Measurements from ENCODE around the gene SV2C. TPM values are rescaled to one million over a fixed set of nuclear protein-coding genes. Genes with fewer than 3 reads are reported as not detected.
"Not testable (repeated sequence)": the region's sequence is repeated elsewhere in the genome, so short reads cannot be mapped to it uniquely, and the experiment has no call there.

SV2C gene, protein sequence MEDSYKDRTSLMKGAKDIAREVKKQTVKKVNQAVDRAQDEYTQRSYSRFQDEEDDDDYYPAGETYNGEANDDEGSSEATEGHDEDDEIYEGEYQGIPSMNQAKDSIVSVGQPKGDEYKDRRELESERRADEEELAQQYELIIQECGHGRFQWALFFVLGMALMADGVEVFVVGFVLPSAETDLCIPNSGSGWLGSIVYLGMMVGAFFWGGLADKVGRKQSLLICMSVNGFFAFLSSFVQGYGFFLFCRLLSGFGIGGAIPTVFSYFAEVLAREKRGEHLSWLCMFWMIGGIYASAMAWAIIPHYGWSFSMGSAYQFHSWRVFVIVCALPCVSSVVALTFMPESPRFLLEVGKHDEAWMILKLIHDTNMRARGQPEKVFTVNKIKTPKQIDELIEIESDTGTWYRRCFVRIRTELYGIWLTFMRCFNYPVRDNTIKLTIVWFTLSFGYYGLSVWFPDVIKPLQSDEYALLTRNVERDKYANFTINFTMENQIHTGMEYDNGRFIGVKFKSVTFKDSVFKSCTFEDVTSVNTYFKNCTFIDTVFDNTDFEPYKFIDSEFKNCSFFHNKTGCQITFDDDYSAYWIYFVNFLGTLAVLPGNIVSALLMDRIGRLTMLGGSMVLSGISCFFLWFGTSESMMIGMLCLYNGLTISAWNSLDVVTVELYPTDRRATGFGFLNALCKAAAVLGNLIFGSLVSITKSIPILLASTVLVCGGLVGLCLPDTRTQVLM
- total RNA-seq: 0.20 TPM

DNA sequence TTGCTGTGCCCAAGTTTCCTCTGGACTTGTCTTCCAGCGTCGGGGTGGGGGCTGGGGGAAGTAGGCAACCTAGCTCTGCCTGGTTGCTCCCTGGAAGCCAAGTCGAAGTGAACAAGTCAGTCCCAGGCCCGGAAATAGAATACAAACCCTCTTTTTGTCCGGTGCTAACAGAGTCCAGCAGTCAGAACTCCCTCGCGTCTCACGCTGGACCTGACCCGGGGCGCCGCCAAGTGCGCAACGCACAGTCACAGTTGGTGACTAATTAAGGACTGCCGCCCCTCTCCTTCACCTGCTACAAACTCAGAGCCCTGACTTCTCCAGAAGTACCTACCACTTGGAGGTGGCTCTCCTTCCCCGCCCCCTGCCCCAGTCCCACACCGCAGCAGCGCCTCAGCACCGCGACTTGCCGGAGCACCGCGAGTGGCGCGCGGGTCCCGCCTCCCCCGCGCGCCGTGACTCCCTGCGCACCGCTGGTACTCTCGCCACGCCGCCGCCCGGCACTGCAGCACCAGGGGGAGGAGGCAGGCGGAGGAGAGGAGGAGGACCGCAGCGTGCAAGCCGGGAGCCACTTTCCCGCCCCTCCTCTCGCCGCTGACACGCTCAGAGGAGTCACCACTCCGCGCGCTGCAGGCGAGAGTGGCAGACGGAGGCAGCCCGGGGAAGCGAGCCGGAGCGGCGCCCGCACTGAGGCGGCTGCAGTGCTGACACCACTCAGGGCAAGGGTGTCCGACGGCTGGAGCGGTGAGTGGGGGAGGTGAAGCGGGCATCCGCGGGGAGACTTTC, at the start of gene SV2C:
TSS of gene SV2C (plus strand) at position 612 of the 783 bp plus-strand sequence. CDS start 48,368 bp downstream, outside the sequence.
- no peak for DNase-seq (ENCODE audit: low spot score)

DNA sequence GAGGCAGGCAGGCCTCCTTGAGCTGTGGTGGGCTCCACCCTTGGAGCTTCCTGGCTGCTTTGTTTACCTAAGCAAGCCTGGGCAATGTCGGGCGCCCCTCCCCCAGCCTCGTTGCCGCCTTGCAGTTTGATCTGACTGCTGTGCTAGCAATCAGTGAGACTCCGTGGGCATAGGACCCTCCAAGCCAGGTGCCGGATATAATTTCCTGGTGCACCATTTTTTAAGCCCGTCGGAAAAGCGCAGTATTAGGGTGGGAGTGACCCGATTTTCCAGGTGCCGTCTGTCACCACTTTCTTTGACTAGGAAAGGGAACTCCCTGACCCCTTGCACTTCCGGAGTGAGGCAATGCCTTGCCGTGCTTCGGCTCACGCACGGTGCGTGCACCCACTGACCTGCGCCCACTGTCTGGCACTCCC, 45.4 kb upstream of the SV2C start:
- DNase-seq (ENCODE audit: low spot score): not testable (repeated sequence)

DNA sequence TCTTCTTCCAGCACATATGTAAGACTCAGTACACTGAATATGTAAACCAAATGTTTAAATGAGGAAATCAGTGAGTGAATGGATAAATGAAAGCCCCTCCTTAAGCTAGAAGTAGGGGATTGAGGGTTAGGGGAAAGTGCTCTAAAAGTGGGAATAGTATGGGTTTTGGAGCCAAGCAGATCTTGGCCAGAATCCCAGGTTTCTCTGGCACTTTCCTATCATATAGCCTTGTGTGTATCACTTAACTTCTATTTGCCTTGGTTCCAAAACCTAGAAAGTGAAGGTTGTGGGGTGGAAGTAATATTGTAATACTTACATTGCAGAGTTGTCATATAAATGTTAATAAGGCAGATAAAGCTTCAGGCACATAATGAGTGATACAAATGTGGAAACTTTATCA, 45.0 kb upstream of the SV2C start:
- no peak for DNase-seq (ENCODE audit: low spot score)

DNA sequence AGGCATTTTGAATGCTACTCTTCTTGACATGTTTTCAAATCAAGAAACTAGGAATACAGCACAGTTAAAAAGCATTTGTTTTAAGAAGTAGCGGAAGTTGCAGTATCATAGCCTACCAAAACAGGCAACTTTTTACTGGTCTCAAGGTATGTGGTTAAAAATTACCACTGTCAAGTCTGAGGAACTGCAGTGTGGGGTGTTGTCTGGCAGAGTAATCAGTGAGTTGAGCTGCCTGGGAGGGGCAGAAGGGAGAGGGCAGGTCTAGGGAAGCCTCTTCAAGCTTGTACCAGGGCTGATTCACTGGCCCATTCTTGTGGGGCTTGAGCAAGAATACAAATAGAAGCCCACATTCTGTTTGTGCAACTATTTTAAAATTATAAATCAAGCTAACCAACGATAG, 42.4 kb upstream of the SV2C start:
- no peak for DNase-seq (ENCODE audit: low spot score)

DNA sequence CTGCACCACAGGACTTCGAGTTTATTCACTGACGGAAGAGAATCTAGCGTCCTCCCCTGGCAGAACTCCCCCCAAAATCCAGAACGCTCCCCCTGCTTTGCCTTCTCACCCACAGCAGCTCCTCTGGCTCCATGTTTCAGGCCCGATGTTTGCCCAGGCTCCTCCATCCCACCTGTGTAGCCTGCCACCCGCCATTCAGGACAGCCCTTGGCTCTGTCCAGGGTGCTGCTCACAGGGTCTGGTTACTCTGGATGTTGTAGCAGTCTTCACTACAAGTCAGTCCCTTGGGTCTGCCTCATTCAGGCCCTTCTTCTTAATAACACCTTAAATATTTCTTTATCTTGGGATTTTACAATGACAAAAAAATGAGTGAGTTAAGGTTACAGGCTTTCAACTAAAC, 41.3 kb upstream of the SV2C start:
- DNase-seq (ENCODE audit: low spot score): no peak

DNA sequence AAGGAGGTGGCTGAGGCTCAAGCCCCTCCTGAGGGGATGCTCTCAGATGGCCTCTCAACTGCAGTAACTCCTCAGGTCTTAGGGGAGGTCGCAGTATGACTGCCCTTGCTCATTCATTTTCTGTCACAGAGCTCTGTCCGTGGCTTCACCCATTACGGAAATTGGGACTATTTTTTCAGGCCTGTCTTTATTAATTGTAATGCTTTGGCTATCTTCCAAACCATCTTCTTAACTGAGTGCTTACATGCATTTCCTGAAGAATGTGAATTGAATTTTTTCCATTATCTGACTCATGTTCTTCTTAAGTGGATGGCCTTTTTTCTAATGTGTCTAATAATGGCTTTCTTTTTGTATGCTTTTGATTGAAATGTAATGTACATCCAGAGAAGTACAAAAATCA, 36.4 kb upstream of the SV2C start:
- no peak for DNase-seq (ENCODE audit: low spot score)

DNA sequence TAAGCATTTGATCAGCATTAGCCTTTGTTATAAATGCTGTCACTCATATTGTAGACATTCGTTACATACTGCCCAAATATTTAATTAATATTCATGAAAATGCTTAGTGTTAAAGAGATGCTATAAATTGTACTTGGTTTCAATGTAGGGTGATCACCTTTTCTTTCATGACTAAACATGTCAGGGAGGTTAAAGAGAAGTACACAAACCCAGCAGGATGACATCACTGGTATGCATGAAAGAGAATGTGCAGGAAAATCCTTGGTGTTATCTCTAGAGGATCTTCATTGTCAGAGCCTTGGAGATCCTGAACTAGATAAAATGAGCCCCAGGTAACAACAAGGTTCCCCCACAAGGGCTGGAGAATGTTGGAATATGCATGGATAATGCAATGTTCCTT, 33.0 kb upstream of the SV2C start:
- no peak for DNase-seq (ENCODE audit: low spot score)

DNA sequence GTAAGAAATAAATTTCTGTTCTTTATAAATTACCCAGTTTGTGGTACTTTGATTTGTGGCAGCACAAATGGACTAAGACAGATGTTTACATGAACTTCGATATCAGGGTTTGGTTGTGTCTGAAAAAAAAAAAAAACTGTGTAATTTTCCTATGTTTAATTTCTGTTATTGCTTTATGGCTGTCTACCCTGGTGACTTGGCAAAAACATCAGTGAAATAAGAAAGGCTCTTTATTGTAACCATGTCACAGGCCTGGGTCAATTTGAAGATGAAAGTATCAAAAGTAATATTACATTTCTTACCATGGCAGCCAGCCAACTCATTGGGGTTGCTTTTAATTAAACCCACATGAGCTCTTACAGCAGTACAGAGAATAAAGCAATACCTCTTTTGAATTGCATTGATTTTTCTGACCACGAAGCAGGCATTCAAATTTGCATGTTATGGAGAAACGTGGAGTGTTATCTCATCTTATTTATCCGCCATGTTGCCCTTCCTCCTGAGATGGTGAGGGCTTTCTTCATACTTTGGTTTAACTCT, 20.6 kb upstream of the SV2C start:
- no peak for DNase-seq (ENCODE audit: low spot score)

DNA sequence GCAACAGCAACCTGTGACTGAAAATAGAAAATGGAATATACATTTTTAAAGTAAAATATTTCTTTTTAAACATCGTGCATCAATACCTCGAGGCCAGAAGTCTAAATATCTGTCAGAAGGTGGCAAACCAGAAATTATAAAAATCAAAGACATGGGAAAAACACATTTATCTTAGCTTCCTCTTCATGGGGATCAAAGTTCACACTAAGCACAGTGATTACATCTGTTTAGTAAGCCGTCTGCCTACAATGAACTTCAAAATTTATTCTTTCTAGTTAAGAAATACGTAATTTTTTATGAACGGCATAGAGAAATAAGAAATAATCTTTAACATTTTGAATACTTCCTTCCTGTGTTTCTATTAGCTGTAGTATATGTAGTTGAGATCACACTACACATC, 17.9 kb upstream of the SV2C start:
- no peak for DNase-seq (ENCODE audit: low spot score)

DNA sequence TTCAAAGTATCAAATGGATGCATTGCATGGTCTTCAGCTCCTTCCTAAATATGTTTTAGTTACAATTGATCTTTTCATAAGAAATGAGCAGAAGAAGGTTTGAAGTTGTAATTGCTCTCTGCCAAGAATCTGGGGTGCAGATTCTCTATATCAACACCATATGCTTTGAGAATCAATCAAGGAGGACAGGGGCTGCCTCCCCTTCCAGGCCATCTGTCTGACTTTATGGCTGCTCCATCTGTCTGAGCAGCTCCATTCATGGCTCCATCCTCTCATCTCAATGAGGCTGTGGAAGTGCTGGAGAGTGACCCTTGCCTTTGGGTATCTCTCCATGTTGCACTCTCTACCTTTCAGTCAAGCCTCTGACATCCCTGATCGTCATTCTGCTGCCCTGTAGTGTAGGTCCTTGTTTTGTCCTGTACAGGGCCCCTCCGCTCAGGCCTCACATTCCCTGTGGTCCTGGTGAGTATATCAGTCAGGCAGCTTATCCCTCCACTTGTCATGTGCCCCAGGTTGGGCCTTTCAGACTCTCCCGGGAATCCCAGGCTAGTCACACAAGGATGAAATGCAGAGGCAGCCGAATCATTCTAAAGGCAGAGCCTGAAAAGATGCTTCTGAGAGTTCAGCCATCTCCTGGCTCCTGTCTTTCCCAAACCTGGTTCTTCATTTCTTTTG, 14.0 kb upstream of the SV2C start:
- DNase-seq (ENCODE audit: low spot score): no peak

DNA sequence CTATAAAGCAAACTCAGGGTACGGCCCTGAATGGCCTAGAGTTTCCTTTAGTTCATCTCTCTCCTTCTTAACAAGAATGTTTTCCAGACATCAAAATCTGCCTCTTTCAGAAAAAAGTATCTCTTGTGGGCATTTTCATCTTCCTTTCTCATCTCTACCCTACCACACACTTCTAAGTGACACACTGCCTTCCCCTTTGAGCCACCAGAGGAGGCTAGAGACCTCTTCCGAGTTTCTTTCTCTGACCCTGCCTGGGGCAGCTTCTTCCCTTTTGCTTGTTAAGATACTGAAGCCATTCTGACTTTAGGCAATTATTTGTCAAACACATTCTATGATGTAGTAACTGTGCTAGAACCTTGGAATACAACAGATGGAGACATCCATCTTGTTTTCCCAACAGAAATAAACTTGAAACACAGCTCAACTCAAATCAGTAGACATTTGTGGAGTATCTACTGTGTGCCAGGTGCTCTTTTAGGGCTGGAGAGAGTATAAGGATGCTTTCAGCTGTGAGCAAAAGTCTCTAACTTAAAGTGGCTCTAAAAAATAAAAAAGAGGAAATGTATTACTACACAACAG, 8.6 kb upstream of the SV2C start:
- no peak for DNase-seq (ENCODE audit: low spot score)

DNA sequence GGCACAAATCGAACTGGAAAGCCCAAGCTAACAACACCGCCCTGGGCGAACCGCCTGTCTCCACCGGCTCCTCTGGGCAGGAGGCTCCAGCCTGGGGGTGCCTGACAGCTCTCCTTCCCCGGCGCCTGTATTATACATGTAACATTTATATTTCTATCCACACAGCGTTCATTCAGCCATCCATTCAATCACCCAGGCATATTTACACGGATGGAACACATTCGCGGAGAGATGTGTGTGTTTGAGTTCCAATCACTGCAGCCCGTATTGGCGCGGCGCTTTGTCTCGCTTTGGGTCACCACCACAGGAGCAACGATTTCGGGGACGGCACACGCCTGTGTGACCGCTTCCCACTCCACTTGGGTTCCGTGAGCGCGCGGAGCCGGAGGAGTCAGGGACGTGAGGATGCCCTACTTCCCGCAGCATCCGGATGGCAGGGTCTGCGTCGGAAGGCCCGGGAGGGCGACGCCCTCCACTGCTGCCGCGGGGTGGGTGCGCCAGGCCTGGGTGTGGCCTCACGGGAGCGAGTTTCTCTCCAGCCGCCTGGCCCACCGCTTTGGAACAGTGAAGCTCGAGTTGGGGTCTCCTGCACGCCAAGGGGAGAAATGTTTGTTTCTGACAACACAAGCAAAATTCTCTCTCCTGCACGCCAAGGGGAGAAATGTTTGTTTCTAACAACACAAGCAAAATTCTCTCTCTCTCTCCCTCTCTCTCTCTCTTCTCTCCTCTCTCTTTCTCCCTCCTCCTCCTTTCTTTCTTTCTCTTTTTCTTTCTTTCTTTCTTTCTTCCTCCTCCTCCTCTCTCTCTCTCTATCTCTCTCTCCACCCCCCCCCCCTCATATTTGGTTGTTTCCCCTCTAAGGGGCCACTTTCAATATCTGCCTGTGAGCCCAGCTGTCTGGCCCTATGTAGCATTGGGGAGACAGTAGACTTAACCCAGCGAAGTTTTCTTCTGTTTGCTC, 1.1 kb upstream of the SV2C start:
- DNase-seq (ENCODE audit: low spot score): no peak

DNA sequence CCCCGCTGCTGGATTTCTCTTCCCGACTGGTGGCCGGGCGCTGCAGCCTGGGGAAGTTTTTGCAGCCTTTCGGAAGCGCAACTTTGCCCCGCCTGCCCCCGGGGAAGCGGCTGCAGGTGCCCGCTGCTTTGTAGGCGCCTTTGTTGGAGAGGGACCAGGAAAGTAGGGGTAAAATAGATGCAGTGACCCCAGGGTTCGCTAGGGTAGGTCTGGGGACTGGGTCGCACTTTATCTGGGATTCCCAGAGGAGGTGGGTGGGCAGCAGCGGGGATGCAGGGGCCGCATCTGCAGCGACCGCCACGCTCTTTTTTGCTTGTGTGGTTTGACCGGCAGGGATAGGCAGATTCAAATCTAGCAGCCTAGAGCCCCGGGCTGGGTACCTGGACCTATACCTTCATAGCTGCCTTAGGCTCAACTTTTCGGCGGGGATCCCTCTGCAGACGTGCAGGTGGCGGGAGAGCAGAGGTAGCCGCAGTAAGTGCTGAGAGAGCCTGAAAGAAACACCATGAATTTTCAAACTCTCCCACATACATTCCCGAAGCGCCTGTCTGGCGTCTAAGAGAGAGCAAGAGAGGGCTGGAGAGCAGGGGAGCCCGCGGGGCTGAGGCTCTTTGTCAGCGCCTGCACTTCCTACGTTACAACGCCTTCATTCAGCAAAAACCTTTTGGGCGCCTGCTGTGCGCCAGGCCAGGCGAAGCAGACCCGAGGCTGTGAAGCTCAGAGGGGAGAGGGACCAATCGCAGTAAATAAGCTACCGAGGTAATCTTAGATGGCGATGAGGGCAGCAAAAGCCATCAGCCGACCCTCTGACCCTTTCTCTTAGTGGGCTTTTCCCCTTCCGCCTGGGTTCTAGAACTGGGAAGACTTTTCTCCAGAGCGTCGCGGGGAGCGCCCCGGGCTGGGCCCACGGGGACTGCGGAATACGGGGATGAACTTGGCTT, 642 bp downstream of the SV2C start:
- DNase-seq (ENCODE audit: low spot score): no peak

DNA sequence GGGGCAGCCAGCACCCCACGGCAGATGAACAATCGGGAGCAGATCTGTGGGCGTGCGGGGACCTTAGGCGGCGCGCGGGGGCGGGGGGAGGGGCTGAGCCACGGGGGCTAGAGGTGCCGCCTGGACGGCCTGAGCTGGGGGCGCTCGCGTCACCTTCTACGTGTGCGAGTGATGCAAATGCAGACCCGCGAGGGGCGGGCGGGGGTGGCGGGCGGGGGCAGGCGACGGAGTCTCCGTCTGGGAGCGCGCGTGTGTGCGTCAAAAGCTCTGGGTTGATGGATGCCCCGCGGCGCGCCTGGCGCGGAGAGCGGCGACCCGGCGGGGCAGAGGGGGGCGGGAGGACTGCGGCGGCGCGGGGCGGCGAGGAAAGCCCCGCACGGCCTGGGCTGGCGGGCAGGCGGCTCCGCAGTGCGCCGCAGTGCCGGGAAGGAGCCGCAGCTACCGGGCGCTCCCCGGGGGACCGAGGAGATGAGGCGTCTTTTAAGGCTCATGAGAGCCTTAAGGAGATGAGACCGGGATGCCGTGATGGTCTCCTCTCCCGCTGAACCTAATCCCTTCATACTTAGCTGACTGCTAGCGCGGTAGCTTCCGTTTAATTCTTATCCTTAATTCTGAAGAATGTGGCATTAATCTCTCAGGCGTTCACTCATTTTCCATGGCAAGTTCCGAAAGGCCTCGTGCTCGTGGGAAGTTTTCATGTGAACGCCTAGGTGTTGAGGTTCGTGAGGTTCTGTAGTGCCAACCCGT, 1.5 kb downstream of the SV2C start:
- DNase-seq (ENCODE audit: low spot score): no peak

DNA sequence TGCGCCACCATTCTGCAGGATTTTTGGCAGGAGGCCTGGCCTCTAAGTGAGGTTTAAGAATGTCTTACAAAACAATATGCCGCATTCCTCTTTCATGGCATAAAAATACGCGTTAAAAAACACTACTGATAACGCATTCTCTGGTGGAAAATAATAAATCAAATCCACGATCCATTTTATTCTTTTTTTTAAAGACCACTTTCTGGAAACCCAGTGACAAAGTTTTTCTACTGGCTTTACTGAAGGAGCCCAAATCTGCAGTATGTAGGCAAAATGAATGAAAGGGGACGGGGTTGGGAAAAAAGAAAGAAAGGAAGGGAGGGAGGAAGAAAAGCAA, 2.0 kb downstream of the SV2C start:
- DNase-seq (ENCODE audit: low spot score): no peak

DNA sequence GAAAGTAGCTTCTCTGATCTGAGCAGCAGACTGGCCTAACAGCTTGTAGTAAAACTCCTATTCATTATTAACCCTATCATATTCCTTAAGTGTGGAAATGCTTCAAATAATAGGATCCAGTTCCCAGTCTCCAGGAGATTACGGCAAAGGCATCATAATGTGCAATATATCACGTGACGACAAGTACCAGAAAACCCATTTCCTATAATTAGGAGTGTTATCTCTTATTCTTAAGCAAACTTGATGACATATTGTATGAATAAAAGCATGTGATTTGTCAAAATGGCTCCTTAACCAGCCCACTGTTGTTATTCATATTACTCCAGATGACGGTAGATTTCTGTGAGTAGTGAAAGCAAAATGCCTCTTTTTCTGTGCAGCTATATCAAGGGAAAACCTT, 2.9 kb downstream of the SV2C start:
- no peak for DNase-seq (ENCODE audit: low spot score)

DNA sequence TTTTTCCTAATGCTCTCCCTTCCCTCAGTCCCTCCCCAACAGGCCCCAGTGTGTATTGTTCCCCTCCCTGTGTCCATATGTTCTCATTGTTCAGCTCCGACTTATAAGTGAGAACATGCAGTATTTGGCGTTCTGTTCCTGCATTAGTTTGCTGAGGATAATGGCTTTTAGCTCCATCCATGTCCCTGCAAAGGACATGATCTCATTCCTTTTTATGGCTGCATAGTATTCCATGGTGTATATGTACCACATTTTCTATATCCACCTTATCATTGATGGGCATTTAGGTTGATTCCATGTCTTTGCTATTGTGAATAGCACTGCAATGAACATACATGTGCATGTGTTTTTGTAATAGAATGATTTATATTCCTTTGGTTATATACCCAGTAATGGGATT, 6.0 kb downstream of the SV2C start:
- DNase-seq (ENCODE audit: low spot score): not testable (repeated sequence)

DNA sequence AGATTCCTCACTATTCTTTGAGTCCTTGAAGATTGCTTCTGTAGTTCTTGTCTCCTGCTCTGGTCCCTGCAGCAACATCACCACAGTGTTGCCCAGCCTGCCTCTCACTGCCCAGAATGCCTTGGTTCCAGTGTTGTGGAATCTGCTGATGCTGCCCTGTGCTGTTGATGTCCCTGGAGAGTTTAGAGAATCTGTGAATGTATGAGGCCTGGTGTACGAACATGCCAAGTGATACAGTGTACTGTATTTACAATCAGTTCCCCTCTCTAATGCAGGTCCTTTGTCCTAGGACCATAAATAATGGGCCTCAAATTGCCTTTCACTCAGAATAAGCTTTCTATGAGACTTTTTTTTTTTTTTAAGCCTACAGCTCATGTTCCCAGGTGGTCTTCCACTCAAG, 8.2 kb downstream of the SV2C start:
- DNase-seq (ENCODE audit: low spot score): no peak
